Measurements from ENCODE around the gene ADCK1.
"Not testable (repeated sequence)": the region's sequence is repeated elsewhere in the genome, so short reads cannot be mapped to it uniquely, and the experiment has no call there.

DNA sequence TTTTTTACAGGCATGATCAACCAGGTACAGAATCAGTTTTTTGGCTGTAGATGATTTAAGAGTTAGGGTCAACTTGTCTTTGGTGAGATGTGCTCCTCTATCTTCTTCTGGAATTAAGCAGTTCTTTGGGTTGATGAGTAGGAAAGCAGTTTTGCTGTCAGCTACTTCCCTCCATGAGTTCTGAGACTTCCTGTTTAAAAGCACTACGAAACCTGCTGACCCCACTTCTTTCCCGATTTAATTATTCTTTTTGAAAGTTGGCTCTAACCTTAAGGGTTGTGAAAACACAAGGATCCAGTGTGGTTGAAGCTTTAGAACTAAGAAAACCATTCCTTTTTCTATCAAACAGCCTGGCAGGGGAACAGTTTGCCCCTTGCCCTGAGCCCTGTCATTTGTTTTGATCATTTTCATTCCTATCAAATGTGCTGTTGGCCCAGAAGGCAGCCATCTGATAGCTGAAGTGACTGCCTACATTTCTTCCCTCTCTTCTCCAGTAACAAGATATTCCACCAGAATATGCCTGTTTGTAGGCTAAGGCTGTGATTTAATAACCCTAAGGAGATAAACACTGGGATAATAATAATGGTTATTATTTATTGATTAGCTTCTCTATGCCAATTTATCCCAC lies 31.4 kb upstream of the ADCK1 start:
- TF ChIP-seq, protein P1, sequence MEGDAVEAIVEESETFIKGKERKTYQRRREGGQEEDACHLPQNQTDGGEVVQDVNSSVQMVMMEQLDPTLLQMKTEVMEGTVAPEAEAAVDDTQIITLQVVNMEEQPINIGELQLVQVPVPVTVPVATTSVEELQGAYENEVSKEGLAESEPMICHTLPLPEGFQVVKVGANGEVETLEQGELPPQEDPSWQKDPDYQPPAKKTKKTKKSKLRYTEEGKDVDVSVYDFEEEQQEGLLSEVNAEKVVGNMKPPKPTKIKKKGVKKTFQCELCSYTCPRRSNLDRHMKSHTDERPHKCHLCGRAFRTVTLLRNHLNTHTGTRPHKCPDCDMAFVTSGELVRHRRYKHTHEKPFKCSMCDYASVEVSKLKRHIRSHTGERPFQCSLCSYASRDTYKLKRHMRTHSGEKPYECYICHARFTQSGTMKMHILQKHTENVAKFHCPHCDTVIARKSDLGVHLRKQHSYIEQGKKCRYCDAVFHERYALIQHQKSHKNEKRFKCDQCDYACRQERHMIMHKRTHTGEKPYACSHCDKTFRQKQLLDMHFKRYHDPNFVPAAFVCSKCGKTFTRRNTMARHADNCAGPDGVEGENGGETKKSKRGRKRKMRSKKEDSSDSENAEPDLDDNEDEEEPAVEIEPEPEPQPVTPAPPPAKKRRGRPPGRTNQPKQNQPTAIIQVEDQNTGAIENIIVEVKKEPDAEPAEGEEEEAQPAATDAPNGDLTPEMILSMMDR (IDR thresholded peaks at IDR 0.05) = not testable (repeated sequence)
- not testable (repeated sequence) for TF ChIP-seq POLR2A (IDR thresholded peaks at IDR 0.05)

All from right lobe of liver (tissue), 4 donors.